Testis (tissue), 3 donors: ENCODE data around the gene GLRA3. TPM values are rescaled to one million over a fixed set of nuclear protein-coding genes. Genes with fewer than 3 reads are reported as not detected.
"Not testable (repeated sequence)": the region's sequence is repeated elsewhere in the genome, so short reads cannot be mapped to it uniquely, and the experiment has no call there.

Source experiments
- DNase-seq: peaks from one replicate; pipeline ENCODE4 v3.0.0-alpha.2; 2019
- H3K27ac ChIP-seq, 2 donors: fragments of 200-600 bp; sonication (generic); one replicate each; pipeline ENCODE4 v1.5.1; 2019
- H3K27me3 ChIP-seq: fragments of 200-600 bp; sonication (generic); one replicate; pipeline ENCODE4 v1.5.1; 2019
- H3K36me3 ChIP-seq: fragments of 200-600 bp; sonication (generic); one replicate; pipeline ENCODE4 v1.5.1; 2017; ENCODE audit warnings: low read depth; ENCODE audit errors: missing control alignments
- H3K4me1 ChIP-seq: fragments of 200-600 bp; sonication (generic); one replicate; pipeline ENCODE4 v1.5.1; 2019
- H3K4me3 ChIP-seq, 2 donors: fragments of 200-600 bp; sonication (generic); one replicate each; pipeline ENCODE4 v1.5.1; 2017 to 2019
- H3K9me3 ChIP-seq: fragments of 200-600 bp; sonication (generic); one replicate; pipeline ENCODE4 v1.5.1; 2017
- CTCF ChIP-seq, 3 experiments: fragments of 450-650 bp in 2 of 3; fragments of 200-600 bp in 1 of 3; sonication (generic) in 1 of 3; IDR thresholded peaks; one replicate each; pipeline ENCODE4 v1.5.1; 2016 to 2019; ENCODE audit warnings: antibody characterized with exemption in 3 of 3, mild to moderate bottlenecking in 2 of 3, moderate library complexity in 1 of 3
- POLR2A ChIP-seq: fragments of 450-650 bp; IDR thresholded peaks from one replicate; pipeline ENCODE4 v1.6.1; 2017; ENCODE audit warnings: antibody characterized with exemption, mild to moderate bottlenecking, moderate library complexity
- WGBS, 2 donors: methylation state at CpG; one replicate each; pipeline ENCODE4 v1.1.5; 2018; 5-methylcytosine and 5-hydroxymethylcytosine counted together
- intact Hi-C: fragments of 100-400 bp; cut with DNase I; formaldehyde crosslinking; loops from one replicate; pipeline ENCODE4 v1.15.1; 2023; ENCODE audit warnings: low total_unique reads
- polyA plus RNA-seq: library from polyadenylated mRNA; stranded (reverse); fragments of 350-450 nt; fragmentation: Illumina TruSeq; extraction: RNeasy Lipid Tissue Mini Kit (QIAGEN cat#74804); gene quantifications from one replicate; pipeline ENCODE4 v1.2.3, GENCODE V29; 2014; ENCODE audit warnings: low read depth, low replicate concordance; ENCODE audit not compliant: insufficient read depth
- total RNA-seq, 2 donors: library from RNA; depleted of rRNA; stranded (reverse); fragments of >200 nt; gene quantifications; one replicate each; pipeline ENCODE4 v1.2.3, GENCODE V29; 2016

GLRA3 gene
- total and polyA plus RNA-seq, 3 donors from 2014 or later: 1.2 to 1.3 (median 1.3) TPM

GRCh38 chr4:174696657-174697056, 132.4 kb downstream of the GLRA3 start:
- H3K36me3 ChIP-seq: no peaks in the 10 kb centered on the region
- DNase-seq: no peak
- no peak overlapping the region for H3K27ac ChIP-seq
- intact Hi-C loops: no loop called here
- no peaks in the 10 kb centered on the region for H3K4me1 ChIP-seq
- H3K9me3 ChIP-seq: no peaks in the 10 kb centered on the region
- H3K27me3 ChIP-seq: no peaks in the 10 kb centered on the region
- TF ChIP-seq CTCF (IDR thresholded peaks at IDR 0.05): no peak
- no peak for TF ChIP-seq POLR2A
- no peak overlapping the region for H3K4me3 ChIP-seq

GRCh38 chr4:174691876-174692275, 137.2 kb downstream of the GLRA3 start:
- H3K9me3 ChIP-seq, H3K27ac ChIP-seq, H3K4me1 ChIP-seq, H3K36me3 ChIP-seq, H3K4me3 ChIP-seq, H3K27me3 ChIP-seq, DNase-seq, intact Hi-C loops: not testable (repeated sequence)
- 83% methylated on average over 23 of the region's 24 CpGs; no CpG with 5 or more reads in 1 of the 2 donors for WGBS, 2 donors

GRCh38 chr4:174690665-174691064, 138.4 kb downstream of the GLRA3 start:
- no peak for TF ChIP-seq POLR2A
- TF ChIP-seq CTCF (IDR thresholded peaks at IDR 0.05): no peak
- intact Hi-C loops: no loop called here
- Histone ChIP-seq H3K4me3 (no peak overlapping the region), H3K4me1 (no peaks in the 10 kb centered on the region), H3K36me3 (no peaks in the 10 kb centered on the region), H3K27me3 (no peaks in the 10 kb centered on the region), H3K9me3 (no peaks in the 10 kb centered on the region), H3K27ac (no peak overlapping the region)
- DNase-seq: no peak
- WGBS, 2 donors: 83 to 92% methylated on average over 1 of the region's 1 CpG

GRCh38 chr4:174689618-174690017, 139.4 kb downstream of the GLRA3 start:
- Histone ChIP-seq H3K27ac (no peak overlapping the region), H3K27me3 (no peaks in the 10 kb centered on the region), H3K9me3 (no peaks in the 10 kb centered on the region), H3K4me1 (no peaks in the 10 kb centered on the region), H3K4me3 (no peak overlapping the region), H3K36me3 (no peaks in the 10 kb centered on the region)
- 58 to 71% methylated on average over 4 of the region's 4 CpGs for WGBS, 2 donors
- no peak for DNase-seq
- intact Hi-C loops: no loop called here
- TF ChIP-seq POLR2A (no peak), CTCF (IDR thresholded peaks at IDR 0.05) (no peak)

- no peak for DNase-seq
- TF ChIP-seq POLR2A (no peak), CTCF (IDR thresholded peaks at IDR 0.05) (no peak)
- H3K4me1 ChIP-seq: no peaks in the 10 kb centered on the region
- no peaks in the 10 kb centered on the region for H3K27me3 ChIP-seq
- no peaks in the 10 kb centered on the region for H3K36me3 ChIP-seq
- H3K27ac ChIP-seq: no peak overlapping the region
- intact Hi-C loops: no loop called here
- H3K9me3 ChIP-seq: no peaks in the 10 kb centered on the region
- no peak overlapping the region for H3K4me3 ChIP-seq
Observed at GRCh38 chr4:174686826-174687225, 142.2 kb downstream of the GLRA3 start.
